HG03521 (cell line): ENCODE measurements around the gene CLEC2L.

Experiments used
- ATAC-seq: cut with Tn5 transposase; IDR thresholded peaks from one replicate; pipeline ENCODE4 v1.9.1; 2021; ENCODE audit warnings: mild to moderate bottlenecking, moderate library complexity; ENCODE audit not compliant: unreplicated experiment

Gene CLEC2L

DNA sequence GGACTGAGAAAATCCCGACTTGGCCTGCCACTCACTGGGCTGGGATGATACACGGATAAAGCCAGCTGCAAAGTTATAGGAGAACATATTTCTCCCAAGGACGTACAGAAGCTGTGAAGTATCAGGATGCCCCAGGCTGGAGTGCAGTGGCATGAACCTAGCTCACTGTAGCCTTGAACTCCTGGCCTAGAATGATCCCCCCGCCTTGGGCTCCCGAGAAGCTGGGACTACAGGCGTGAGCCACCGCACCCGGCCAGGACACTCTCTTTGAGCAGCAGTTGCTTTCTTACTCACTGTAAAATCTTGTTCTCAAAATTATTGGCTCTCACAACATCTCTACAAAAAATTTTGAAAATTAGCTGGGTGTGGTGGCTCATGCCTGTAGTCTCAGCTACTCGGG lies 50.4 kb downstream of the CLEC2L start:
- no peak for ATAC-seq

- no peak for ATAC-seq
These were observed 51.3 kb downstream of the CLEC2L start for GRCh38 chr7:139574618-139575337.

DNA sequence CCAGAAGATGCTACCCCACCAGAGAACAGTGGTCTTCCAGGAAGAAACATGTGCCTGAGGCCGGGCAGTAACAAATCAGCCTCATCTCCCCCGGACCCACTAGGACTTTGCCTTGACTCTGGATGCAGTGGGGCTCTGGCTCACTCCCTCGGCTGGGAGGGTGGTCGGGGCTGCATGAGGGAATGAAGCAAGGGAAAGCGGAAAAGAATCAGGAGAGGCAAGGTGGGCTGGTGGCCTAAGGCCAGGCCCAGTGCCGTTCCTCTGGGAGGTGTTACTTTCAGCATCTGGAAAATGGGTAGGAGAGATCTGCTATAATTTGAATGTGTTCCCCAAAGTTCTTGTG lies 51.8 kb downstream of the CLEC2L start:
- ATAC-seq, result no peak

DNA sequence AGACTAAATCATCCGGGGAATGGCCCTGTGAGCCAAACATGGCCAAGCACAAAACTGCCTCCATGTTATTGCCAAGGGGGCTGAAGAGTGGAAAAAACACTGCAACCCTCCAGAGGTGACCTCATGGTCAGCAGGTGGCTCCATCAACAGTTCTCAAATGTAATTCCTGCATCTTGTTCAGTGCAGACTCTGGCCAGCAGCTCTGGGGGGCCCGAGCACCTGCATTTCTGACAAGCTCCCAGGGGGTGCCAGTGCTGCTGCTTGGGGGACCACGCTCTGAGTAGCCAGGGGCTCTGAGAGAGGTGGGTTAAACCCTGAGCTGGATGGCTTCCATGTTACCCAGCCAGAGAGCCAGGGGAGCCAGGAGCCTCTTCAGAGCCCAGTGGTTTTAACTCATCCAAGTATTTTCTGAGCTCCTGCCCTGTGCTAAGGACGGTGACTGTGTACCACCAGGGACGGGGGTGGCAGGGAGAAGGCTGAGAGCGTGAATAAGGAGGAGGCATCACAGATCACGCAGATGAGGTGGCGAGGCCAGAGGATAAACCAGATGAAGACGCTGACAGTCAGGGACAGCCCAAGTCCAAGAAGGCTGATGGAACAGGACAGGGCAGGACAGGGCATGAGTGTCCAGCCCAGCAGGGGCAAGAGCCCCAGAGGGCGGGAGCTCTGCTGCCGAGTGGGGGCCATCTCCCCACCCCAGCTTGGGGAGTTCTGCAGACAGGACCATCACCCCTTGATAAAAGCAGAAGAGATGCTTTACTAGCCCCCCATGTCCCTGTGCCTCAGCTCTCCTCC lies 52.9 kb downstream of the CLEC2L start:
- ATAC-seq, result no peak

DNA sequence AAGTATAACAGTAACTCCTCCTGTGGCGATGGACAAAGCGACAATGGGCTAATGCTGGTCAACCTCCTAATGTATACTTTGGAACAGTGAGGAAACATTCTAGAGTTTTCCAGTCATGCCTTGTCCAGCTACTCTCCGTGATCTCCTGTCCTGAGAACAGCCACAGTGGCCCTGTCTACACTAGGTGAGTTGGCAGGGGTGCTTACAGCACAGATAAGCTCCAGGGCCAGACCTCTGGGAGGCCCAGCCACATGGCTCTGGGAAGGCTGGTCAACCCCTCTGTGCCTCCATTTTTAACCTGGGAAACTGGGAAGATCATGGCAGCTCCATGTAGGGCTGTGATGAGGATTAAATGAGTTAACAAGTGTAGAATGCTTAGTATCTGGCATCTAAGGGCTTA lies 57.0 kb downstream of the CLEC2L start:
- no peak for ATAC-seq

DNA sequence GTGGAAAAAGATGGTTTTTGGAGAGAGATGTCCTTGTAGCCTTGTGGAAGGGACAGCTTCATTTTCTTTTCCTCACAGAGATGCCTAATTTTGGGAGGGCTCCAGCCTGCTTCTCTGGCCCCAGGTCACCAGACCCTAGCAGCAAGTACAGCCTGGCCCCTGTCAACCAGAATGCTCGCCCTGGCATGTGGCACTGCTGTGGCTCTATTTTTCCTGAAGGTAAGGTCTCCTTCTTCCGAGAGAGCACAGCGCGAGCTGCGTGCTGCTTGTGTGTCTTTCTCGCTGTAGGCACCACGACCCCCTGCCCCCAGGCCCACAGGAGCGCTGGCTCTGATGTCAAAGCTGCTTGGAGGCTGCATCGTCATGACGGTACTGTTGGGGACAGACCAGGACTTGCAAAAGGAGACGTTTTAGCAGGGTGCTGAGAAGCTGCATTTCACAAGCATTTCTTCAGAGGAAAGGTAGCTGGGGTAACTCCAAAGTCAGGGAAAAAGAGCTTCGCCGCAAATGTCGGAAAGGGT lies 58.7 kb downstream of the CLEC2L start:
- ATAC-seq, result no peak

DNA sequence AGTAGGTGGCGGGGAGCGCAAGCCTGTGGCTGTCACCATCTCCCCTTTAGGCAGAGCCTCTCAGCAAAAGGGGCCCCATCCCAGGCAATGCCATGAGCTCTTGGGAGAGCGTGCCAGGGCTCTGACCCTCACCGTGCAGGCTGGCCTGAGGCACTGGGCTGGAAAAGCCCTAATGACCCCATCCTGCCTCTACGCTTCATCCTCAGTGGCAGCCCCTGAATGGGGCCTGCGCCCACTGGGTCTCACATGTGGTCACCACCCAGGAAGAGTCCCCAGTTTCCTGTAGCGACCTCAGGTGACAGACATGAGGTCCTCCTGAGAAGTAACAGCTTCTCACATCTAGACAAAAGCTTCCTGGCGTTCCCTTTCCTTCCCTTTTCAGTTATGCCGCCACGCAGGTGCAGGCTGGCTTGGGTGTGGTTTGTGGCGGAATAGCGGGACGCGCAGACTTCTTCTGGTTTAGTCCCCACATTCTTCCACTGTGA lies 59.2 kb downstream of the CLEC2L start:
- no peak for ATAC-seq

DNA sequence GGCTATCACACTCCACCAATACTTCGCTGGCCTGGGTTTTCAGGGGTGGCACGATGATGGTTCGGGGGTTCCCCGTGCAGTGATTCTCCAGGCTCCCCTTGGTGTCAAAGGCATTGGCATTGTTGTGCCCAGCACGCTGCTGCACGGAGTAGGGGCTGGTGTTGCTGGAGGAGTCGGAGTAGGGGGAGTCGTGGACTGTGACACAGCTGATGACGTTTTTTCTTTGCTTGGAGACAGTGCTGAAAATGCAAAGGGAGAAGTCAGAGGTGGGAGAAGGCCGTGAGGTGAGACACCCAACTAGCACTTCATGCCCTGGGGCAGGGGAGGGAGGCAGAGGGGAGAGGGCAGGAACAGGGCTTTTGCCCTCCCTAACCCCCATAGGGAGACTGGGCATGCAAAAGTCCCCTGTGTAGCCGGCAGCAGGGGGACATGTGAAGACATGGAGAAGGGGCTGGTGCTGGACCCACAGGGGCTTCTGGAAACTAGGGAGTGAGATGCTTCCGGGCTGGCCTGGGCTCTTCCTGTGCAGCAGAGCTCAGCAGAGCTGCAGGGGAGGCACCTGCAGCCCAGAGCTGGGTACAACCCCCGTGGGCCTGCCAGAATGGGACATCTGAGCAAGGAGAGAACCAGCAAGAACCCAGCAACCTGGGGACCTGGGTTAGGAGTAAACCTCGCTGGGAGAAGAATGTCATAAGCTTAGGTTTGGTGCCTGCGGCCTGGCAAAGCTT lies 60.5 kb downstream of the CLEC2L start:
- ATAC-seq, result no peak

- no peak for ATAC-seq
These were observed 61.6 kb downstream of the CLEC2L start for GRCh38 chr7:139585042-139585441.

DNA sequence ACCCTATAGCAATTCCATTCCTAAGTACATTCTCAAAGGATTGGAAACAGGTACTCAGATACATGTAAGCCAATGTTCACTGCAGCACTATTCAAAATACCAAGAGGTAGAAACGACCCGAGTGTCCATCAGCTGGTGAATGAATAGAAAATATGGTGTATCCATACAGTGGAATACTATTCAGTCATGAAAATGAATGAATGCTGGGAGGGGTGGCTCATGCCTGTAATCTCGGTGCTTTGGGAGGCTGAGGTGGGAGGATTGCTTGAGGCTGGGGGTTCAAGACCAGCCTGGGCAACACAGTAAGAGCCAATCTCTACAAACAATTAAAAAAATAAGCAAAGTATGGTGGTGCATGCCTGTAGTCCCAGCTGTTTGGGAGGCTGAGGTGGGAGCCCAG lies 62.8 kb downstream of the CLEC2L start:
- ATAC-seq, result no peak

DNA sequence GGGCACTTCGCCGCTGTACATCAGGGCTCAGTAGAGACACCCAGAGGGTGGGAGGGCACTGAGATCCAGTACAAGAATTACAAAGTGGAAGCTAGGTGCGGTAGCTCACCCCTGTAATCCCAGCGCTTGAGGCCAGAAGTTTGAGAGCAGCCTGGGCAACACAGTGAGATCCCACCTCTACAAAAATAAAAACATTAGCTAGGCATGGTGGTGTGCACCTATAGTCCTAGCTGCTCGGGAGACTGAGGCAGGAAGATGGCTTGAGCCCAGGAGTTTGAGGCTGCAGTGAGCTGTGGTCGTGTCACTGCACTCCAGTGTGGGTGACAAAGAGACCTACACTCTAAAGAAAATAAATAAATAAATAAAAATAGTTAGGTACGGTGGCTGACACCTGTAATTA lies 64.0 kb downstream of the CLEC2L start:
- no peak for ATAC-seq

DNA sequence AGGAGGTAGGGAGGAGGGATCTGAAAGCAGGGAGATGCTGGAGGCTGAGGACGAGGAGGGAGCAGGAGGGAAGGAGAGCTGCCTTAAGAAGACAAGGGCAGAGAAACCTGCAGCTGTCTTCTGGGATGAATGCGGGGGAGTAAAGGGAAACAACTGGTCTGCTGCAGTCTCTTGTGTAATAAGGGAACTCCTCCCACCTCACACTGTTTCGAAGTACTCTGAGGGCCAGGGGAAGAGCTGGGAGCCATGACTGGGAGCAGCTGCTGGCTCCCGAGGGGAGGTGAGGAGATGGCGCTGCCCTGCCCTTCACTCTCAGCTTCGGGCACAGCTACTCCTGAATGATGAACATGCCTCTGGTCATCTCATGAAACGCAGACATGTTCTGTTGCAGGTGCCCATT lies 65.1 kb downstream of the CLEC2L start:
- ATAC-seq, result no peak

- no peak for ATAC-seq
These were observed 66.0 kb downstream of the CLEC2L start for GRCh38 chr7:139589474-139589873.

DNA sequence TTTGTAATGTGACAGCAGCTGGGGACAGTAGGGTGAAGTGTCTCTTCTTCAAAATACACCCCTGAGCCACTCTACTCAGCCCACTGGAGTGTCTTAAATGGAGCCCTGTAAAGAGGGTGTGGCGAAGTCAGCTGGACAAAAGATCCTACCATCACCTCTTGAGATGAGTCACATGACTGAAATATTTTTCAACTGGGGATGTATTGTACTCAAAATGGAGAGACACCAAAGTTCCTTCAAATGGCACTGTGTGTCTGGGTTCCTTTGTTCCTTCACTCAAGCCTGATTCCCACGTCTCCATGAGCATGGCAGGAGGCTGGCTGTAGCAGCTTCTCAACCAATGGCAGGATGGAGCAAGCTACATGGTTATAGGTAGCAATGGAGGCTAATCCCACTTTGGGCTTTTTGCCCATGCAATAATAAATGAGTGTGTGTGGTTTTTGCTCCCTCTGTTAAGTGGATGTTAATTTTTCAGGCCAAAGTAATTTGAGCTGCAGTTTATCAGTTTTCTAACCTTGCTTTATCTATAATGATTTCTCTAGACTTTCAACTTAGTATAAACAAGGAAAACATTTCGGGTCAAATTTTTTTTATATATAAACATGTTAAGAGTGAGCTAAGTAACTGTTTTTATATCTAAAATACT lies 68.2 kb downstream of the CLEC2L start:
- no peak for ATAC-seq

GRCh38 chr7:139592801-139593461 lies 69.4 kb downstream of the CLEC2L start:
- no peak for ATAC-seq

- ATAC-seq, result no peak
These were observed 70.6 kb downstream of the CLEC2L start for GRCh38 chr7:139594090-139594489.
